ENCODE data around the gene TNFAIP2.

DNA sequence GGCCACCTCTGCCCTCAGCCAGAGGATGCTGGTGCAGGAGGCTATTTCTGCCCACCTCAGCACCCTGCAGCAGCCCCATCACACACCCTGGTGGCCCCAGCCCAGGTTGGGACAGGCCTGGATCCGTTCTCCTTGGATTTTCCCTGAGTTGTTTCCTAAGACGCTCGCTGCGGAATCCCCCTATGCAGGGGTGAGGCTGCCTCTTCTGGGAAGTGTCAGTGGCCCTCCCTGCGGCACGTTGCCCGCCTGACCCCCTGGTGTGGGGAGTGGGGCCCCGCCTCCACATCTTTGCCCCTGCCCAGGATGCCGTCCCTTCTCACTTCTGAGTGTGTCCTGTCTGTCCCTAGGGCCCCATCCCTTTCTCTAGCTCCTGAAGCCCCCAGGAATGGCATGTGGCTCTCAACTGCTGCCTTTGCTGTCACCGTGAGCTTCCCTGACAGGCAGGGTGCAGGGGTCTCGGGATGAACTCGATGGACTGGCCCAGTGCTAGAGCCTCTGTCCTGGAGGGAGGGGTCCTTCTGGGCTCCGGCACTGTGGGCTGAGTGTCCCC is 29.3 kb upstream of the TNFAIP2 start:
- no peak for TF ChIP-seq EZH2 (IDR thresholded peaks at IDR 0.05; ENCODE audit: insufficient read depth, poor library complexity, severe bottlenecking)
- no peak for TF ChIP-seq EZH2phosphoT487 (IDR thresholded peaks at IDR 0.05; ENCODE audit: insufficient read depth, low read depth)

All from GM23248 (cell line).